ENCODE measurements around the gene PATJ.
"Not testable (repeated sequence)": the region's sequence is repeated elsewhere in the genome, so short reads cannot be mapped to it uniquely, and the experiment has no call there.

The PATJ gene, protein sequence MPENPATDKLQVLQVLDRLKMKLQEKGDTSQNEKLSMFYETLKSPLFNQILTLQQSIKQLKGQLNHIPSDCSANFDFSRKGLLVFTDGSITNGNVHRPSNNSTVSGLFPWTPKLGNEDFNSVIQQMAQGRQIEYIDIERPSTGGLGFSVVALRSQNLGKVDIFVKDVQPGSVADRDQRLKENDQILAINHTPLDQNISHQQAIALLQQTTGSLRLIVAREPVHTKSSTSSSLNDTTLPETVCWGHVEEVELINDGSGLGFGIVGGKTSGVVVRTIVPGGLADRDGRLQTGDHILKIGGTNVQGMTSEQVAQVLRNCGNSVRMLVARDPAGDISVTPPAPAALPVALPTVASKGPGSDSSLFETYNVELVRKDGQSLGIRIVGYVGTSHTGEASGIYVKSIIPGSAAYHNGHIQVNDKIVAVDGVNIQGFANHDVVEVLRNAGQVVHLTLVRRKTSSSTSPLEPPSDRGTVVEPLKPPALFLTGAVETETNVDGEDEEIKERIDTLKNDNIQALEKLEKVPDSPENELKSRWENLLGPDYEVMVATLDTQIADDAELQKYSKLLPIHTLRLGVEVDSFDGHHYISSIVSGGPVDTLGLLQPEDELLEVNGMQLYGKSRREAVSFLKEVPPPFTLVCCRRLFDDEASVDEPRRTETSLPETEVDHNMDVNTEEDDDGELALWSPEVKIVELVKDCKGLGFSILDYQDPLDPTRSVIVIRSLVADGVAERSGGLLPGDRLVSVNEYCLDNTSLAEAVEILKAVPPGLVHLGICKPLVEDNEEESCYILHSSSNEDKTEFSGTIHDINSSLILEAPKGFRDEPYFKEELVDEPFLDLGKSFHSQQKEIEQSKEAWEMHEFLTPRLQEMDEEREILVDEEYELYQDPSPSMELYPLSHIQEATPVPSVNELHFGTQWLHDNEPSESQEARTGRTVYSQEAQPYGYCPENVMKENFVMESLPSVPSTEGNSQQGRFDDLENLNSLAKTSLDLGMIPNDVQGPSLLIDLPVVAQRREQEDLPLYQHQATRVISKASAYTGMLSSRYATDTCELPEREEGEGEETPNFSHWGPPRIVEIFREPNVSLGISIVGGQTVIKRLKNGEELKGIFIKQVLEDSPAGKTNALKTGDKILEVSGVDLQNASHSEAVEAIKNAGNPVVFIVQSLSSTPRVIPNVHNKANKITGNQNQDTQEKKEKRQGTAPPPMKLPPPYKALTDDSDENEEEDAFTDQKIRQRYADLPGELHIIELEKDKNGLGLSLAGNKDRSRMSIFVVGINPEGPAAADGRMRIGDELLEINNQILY (N-terminal part only)

DNA sequence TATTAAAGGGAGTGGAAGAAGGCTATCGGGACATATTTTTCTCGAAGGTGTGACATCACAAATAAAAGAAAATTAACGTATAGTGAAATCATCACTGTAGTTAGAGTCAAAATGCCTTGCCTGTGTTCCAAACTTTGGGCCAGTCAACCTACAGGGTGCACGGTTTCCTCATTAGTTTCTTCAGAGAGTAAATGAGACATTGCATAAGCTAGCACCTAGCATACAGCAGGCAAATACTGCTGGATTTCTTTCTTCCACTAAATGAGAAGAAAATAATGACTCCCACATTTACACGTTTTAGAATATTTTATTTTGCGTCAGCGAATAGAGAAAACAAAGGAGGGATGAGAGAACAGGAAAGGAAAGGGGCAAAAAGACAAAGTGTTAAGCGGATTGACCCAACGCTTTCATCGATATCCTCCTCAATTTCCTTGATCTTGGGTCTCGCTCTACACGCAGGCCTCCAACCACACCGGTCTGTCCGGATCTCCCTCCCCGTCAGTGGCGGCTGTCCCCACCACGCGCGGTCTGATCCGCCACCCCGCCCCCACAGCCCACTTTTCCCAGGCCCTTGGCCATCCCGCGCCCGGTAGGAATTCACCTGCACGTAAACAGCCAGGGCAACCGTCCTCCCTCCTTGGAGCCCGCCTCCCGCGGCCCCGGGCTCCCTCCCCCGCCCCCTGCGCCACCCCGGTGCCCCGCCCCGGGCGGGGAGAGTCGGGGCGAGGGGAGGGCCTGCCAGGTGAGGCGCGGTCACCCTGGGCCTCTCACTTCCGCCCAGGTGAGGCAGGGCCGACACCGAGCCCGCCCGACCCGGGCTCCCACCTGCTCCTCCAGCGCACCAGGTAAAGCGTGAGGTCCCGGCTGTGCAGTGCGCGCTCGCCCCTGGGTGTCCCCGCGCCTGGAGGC lies at the start of gene PATJ:
PATJ (plus strand) TSS at position 770 of the 909 bp plus-strand sequence. CDS start 20,413 bp downstream, outside the sequence.
- DNase-seq (ENCODE audit: low read depth in 3 of 3) = peak; percentile 14 to 58 (median 27)

DNA sequence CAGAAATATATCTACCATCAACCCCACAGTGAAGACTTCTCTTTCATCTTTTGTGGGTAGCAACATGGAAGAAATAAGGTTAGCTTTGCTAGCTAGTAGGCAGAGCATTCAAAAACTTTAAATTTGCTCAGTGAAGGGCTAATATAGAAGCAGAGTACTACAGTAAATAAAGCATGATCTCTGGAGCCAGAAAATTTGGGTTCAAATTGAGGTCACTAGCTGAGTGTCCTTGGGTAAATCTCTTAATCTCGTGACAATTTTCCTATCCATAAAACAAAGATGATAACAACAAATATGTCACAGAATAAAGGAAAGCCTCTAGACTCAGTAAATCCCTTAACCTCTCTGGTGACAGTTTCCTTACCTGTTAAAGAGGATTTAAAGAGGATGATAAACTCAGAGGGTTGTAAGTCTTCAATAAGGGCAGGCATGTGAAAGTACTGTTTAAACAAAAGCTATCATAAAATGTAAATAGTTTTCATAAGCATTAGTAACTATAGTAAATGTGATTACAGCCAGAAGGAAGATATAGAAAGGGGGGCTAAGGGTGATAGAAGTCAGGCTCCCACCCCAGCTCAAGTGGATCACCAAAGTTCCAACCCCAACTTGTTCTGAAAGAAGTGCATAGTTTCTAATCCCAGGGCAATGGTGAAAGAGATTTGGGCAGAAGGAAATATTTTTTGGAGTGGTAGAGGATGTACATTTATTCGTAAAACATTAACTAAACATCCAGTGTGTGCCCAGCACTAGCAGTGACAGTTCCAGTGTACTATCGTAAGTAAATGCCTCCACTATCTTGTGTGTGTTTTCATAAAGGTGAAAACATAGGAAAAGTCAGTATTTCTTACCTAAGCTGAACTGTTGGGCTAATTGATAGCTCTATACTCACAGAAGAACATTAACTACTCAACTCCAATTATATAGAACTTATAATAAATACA lies 42.1 kb upstream of the PATJ start:
- DNase-seq (ENCODE audit: low read depth in 3 of 3) = no peak

DNA sequence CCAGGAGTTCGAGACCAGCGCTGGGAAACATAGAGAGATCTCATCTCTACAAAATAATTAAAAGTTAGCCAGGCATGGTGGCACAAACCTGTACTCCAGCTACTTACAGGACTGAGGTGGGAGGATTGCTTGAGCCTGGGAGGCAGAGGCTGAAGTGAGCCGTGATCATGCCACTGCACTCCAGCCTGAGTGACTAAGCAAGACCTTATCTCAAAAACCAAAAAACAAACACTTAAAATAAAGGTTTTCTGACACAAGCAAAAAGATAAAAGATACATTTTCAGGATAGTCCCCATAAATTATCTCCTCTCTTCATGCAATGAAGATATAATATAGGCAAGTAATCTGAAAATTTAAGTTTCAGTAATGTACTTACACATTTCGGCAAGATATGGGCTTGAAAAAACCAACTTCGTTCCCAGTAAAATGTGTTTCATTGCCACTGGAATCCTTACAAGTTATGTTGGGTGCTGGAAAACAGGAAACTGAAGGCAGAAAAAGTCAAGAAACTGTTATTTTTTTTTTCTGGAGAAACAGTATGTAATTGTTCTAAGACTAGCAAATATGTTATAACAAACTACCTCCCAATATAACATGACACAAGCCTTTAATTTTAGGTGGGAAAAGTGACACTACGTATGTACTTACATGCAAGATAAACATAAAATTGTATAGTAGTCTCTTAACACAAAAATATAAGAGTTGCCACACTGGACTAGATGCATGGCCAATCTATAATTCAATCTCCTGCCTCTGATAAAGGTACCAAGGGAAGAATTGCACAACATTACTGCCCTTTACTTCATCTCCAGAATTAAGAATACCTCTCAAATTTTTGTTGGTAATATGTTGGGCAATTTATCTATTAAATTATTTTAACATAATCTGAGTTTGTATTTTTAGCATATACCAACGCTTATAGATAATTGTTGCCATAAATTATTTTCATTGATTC lies 33.0 kb upstream of the PATJ start:
- no peak for DNase-seq (ENCODE audit: low read depth in 3 of 3)

DNA sequence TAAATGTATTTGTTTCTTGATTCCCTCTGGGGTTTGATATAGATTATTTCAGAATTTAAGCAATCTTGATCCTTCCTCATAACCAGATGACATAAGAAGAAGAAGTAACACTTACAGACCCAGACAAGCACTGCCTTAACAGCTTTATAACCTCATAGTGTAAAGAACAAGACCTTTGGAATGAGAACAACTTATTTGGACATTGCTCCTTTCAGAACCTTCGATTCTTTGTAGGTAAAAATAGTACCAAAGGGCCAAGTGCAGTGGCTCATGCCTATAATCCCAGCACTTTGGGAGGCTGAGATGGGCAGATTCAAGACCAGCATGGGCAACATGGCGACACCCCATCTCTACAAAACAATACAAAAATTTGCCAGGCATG lies 32.4 kb upstream of the PATJ start:
- no peak for DNase-seq (ENCODE audit: low read depth in 3 of 3)

DNA sequence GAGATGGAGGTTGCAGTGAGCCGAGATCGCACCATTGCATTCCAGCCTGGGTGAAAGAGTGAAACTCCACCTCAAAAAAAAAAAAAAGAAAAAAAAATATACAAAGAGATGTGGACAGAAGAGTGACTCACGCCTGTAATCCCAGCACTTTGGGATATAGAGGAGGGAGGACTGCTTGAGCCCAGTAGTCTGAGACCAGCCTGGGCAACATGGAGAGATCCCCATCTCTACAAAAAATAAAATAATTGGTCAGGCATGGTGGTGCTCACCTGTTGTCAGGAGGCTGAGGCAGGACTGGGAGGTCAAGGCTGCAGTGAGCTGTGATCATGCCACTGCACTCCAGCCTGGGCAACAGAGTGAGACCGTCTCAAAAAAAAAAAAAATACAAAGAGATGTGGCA lies 31.0 kb upstream of the PATJ start:
- not testable (repeated sequence) for DNase-seq (ENCODE audit: low read depth in 3 of 3)

DNA sequence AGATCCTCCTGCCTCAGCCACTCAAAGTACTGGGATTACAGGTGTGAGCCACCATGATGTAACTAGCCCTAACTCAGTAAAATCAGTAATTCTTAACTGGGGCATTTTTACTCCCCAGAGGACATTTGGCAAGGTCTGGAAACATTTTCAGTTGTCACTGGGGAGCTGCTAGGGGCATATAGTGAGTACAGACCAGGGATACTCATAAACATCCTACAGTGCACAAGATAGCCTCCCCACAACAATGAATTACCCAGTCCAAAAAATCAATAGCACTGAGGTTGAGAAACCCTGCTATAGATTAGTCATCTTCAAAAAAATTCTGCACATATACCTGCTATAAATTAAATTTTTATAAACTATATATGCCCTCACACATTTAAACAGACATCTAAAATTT lies 30.3 kb upstream of the PATJ start:
- DNase-seq (ENCODE audit: low read depth in 3 of 3) = no peak

DNA sequence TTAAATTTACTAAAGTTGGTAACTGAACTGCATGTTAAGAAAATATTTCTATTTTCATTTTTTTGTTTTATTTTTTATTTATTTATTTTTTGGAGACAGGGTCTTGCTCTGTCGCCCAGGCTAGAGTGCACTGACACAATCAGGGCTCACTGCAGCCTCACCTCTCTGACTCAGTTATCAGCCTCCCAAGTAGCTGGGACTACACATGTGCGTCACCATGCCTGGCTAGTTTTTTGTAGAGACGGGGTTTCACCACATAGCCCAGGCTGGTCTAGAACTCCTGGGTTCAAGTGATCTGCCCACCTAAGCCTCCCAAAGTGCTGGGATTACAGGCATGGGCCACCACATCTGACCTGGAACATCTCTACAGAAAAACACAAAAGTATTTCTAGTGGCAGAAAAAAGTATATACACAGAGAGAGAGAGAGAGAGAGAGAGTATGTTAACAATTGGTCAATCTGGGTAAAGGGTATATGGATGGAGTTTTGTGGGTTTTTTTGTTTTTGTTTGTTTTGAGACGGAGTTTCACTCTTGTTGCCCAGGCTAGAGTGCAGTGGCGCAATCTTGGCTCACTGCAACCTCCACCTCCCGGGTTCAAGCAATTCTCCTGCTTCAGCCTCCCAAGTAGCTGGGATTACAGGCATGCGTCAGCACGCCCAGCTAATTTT lies 23.1 kb upstream of the PATJ start:
- DNase-seq (ENCODE audit: low read depth in 3 of 3) = not testable (repeated sequence)

DNA sequence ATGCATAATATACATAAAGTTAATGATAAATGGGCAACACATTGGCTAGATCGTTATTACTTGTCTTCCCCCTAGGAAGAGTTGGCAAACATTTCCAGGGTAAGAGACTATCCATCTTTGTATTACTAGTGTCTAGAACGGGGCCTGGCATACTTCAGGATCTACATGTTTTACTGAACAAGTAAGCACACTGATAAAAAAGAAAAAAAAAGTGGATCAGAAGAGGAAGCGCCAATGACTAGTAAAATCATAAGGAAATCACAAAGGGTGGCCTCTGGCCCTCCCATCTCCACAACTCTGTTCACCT lies 17.8 kb upstream of the PATJ start:
- DNase-seq (ENCODE audit: low read depth in 3 of 3) = no peak

DNA sequence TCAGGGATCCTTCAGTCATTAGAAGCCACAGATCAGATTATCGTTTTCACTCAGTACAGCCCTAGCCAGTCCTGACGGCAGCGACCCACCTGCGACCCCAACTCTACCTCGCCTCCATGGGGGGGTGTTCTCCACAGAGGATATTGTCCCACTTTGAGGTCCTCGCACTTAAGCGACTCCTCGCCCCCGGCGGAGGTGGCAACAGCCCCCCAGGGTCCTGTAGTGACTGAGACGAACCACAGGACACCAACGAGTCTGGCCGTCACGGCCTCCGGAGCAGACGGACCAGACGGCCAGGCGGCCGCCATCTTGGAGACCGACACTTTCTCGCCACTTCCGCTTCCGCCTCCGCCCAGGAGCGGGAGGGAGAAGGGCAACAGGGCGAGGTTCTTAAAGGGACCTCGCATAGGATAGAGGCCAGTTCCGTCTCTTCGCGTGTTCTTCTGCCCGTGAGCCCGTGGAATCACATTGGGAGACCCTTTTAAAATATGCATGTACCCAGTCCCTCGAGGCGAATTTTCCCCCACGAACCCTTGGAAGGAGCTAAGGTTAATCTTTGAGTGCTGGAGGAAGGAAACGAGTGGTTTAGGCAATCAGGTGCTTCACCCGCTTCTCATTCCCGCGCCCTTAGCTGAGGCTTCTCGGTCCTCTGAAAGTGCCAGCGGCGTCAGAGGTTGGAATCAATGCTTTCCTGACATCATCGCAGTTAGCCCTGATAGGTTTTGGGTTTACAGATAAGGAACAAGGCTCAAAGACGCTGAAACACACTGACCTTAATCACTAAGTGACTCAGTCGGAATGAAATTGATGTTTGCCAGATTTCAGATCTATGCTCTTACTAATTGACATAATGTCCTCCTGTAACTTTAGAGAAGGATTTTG lies 17.2 kb upstream of the PATJ start, which contains the start of gene TM2D1:
TM2D1 (minus strand) TSS at position 329 of the 882 bp plus-strand sequence; CDS start at position 308, 21 bp downstream.
- DNase-seq (ENCODE audit: low read depth in 3 of 3) = peak; percentile 69 to 83 (median 70)

DNA sequence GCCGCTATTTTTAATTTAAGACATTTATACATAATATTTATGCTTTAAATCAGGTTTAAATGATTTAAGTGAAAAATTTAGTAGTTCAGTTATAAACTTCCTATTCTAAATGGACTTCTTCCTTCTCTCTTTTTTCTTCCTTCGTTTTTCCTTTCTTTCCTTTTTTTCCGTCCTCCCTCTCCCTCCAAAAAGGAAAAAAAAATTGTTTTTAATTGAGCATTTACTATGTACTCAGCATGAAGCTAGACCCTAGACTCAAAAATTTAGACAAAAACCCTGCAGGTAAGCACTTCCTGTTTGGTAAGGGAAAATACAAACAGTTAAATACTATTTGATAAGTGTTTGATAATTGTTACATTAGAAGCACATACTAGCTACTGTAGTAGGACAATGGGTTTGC lies 14.7 kb upstream of the PATJ start:
- no peak for DNase-seq (ENCODE audit: low read depth in 3 of 3)

DNA sequence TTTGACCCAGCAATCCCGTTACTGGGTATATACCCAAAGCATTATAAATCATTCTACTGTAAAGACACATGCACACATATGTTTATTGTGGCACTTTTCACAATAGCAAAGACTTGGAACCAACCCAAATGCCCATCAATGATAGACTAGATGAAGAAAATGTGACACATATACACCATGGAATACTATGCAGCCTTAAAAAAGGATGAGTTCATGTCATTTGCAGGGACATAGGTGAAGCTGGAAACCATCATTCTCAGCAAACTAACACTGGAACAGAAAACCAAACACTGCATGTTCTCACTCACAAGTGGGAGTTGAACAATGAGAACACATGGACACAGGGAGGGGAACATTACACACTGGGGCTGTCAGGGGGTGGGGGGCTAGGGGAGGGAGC lies 11.6 kb upstream of the PATJ start:
- DNase-seq (ENCODE audit: low read depth in 3 of 3) = not testable (repeated sequence)

DNA sequence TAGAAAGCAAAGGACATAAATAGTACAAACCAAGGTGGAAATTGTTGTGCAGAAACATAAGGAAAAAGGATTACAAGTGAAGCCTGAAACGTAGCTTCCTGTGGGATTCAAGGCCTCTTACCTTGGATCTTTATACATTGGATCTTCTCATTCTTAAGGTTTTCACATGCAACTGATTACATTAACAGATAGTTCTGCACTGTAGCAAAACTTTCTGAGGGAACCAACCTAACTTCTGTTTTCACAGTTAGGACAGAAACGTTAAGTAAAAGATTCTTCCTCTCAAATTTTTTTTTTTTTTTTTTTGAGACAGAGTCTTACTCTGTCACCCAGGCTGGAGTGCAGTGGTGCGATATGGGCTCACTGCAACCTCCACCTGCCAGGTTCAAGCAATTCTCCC lies 9.6 kb upstream of the PATJ start:
- no peak for DNase-seq (ENCODE audit: low read depth in 3 of 3)

DNA sequence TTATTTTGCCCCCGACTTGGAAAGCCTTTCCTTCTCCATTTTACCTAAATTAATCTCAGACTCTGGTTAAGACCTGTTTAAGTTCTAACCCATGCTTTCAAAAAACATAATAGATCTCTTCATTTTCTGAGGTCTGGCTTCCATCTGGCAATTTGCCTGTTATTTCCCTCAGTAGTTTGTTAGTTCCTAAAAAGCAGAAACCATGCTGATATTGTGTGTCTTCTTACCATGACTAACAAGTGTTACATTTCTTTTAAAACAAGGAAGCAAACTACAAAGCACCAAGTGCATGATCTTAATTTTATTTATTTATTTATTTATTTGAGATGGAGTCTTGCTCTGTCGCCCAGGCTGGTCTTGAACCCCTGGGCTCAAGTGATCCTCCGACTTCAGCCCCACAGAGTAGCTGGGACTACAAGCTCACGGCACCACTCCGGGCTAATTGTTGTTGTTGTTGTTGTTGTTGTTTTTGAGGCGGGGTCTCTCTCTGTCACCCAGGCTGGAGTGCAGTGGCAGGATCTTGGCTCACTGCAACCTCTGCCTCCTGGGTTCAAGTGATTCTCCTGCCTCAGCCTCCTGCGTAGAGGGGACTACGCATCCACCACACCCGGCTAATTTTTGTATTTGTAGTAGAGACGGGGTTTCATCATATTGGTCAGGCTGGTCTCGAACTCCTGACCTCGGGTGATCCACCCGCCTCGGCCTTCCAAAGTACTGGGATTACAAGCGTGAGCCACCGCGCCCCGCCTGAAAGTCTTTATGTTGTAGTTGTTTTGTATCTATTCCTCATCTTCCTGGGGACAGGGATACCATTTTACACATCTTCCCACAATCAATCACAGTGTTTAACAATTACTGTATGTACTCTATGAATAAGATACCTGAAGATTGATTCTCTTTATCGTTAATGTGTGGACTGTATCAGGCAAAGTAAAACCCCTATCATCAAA lies 1.3 kb upstream of the PATJ start:
- DNase-seq (ENCODE audit: low read depth in 3 of 3) = no peak

DNA sequence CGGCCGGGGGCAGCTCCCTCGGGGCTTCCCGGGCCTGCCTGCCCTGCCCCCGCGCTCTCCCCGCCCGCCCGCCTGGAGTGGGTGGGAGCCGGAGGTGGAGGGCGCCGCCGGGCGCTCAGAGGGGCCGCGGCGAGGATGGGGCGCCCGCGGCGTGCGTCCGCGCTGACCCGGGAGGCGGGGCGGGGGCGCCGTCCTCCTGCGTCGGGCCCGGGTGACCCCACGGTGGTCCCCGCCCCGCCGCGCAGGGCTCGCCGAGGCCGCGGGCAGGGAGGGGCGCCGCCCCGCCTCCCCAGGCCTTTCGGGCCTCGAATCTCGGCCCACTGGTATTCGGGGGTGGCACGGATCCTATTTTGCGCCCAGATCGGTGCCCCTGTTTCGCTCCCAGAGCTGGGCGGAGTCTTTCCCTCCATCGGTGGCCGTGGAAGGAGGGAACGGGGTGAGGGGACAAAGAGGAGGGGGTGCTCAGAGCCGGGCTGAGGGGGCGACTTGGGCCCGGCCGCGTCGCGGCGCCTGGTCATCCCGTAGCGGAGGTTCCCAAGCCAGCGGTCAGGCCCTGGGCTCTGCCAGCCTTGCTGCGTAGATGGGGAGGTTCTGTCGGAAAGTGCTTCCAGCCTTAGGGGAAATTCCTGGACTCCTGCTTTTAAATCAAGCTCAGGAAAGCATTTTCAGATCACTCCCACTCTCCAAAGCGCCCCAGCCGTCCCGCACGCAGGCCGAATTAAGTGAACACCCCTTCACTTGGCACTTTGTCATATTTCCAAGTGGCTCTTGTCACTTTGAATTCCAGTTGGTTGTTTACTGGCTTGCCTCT lies 545 bp downstream of the PATJ start:
- DNase-seq (ENCODE audit: low read depth in 3 of 3) = peak in 1 of 3 donors; percentile 11

DNA sequence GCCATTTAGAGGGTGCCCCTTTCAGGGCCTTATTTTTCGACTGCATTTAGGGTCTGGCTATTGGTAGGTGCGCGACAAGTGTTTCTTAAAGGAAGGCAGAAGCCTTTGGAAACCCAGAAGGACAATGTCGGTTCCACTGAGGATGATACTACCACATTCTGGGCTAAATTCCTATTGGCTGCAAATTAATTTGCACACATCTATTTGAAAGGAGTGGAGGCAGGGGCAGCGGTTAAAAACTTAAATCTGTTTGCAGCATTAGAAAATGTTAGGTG lies 1.1 kb downstream of the PATJ start:
- DNase-seq (ENCODE audit: low read depth in 3 of 3) = no peak

All from stimulated activated CD4-positive, alpha-beta T cell treated with anti-CD3 and anti-CD28 coated beads, TNF-alpha, amount 100 ng/mL, for 48 hours (primary cell).